OCI-LY7 (cell line): ENCODE measurements around the gene GFY. TPM values are rescaled to one million over a fixed set of nuclear protein-coding genes. Genes with fewer than 3 reads are reported as not detected.

Source experiments
- BruUV-seq: library from RNA; stranded (reverse); fragments of 400-500 nt; replicated peaks from 2 replicates; lab custom pipeline; 2021; lab: Mats Ljungman, UMichigan
- CTCF ChIA-PET: fragments of 300-600 bp; sonication (Branson Sonifier 250); formaldehyde crosslinking; loops from one replicate; lab custom pipeline; 2022; ENCODE audit warnings: antibody characterized with exemption; ENCODE audit not compliant: unreplicated experiment; lab: Charles Lee
- POLR2A ChIA-PET: fragments of 300-600 bp; sonication (Branson Sonifier 250); formaldehyde crosslinking; loops from one replicate; lab custom pipeline; 2022; ENCODE audit warnings: antibody characterized with exemption; lab: Charles Lee
- DNase-seq: peaks from one replicate; pipeline ENCODE4 v3.0.0-alpha.2; 2015; ENCODE audit warnings: low spot score
- H2AFZ ChIP-seq: fragments of 200-600 bp; sonication (generic), shearing (Covaris generic); 2 replicates; pipeline ENCODE4 v1.6.1; 2014; ENCODE audit warnings: mild to moderate bottlenecking, antibody characterized with exemption, low read length, moderate library complexity
- H3K27ac ChIP-seq: fragments of 200-600 bp; sonication (generic); 2 replicates; pipeline ENCODE4 v1.5.1; 2014; ENCODE audit warnings: mixed run types, low read depth, mild to moderate bottlenecking, moderate library complexity, low read length, inconsistent platforms; ENCODE audit not compliant: poor library complexity, severe bottlenecking
- H3K36me3 ChIP-seq: fragments of 200-600 bp; sonication (generic); 2 replicates; pipeline ENCODE4 v1.6.1; 2014; ENCODE audit warnings: mild to moderate bottlenecking, antibody characterized with exemption, low read length, moderate library complexity, mixed read lengths; ENCODE audit not compliant: insufficient read depth
- H3K4me1 ChIP-seq: fragments of 200-600 bp; sonication (generic); 2 replicates; pipeline ENCODE4 v1.5.1; 2014; ENCODE audit warnings: mild to moderate bottlenecking, low read length; ENCODE audit not compliant: insufficient read depth, poor library complexity, severe bottlenecking
- H3K4me2 ChIP-seq: fragments of 200-600 bp; sonication (generic); 2 replicates; pipeline ENCODE4 v1.6.1; 2014; ENCODE audit warnings: mild to moderate bottlenecking, low read length
- H3K4me3 ChIP-seq: fragments of 200-600 bp; sonication (generic); 2 replicates; pipeline ENCODE4 v1.5.1; 2014; ENCODE audit warnings: mild to moderate bottlenecking, low read depth, low read length; ENCODE audit not compliant: poor library complexity, severe bottlenecking
- H3K79me2 ChIP-seq: fragments of 200-600 bp; sonication (generic); 2 replicates; pipeline ENCODE4 v1.6.1; 2016; ENCODE audit warnings: low read depth, mild to moderate bottlenecking, low read length, moderate library complexity, mixed read lengths; ENCODE audit not compliant: insufficient read depth
- H3K9me2 ChIP-seq: fragments of 200-600 bp; sonication (generic); 2 replicates; pipeline ENCODE4 v1.6.1; 2016; ENCODE audit warnings: mild to moderate bottlenecking, low read length, mixed read lengths; ENCODE audit not compliant: insufficient read depth
- H3K9me3 ChIP-seq: fragments of 200-600 bp; sonication (generic); 2 replicates; pipeline ENCODE4 v1.6.1; 2014; ENCODE audit warnings: mild to moderate bottlenecking, mixed run types, low read length, mixed read lengths
- H4K20me1 ChIP-seq: fragments of 200-600 bp; sonication (generic); 2 replicates; pipeline ENCODE4 v1.6.1; 2014; ENCODE audit warnings: mild to moderate bottlenecking, antibody characterized with exemption, low read length, moderate library complexity, mixed read lengths; ENCODE audit not compliant: insufficient read depth
- CTCF ChIP-seq: fragments of 200-600 bp; sonication (generic); conservative IDR thresholded peaks from 2 replicates; pipeline ENCODE4 v1.5.1; 2014; ENCODE audit warnings: mild to moderate bottlenecking, antibody characterized with exemption, low read length, moderate library complexity, mixed read lengths
- EZH2phosphoT487 ChIP-seq: fragments of 200-600 bp; sonication (generic); IDR thresholded peaks from 2 replicates; pipeline ENCODE4 v1.6.1; 2018; ENCODE audit warnings: low read depth, borderline replicate concordance, mild to moderate bottlenecking, mixed run types, antibody characterized with exemption, low read length, moderate library complexity, mixed read lengths
- intact Hi-C: fragments of 100-400 bp; cut with micrococcal nuclease; formaldehyde crosslinking; loops from one replicate; pipeline ENCODE4 v1.10.0; 2022; ENCODE audit not compliant: unreplicated experiment
- total RNA-seq, 2 experiments: library from RNA; depleted of rRNA in 1 of 2; stranded (reverse); fragments of >200 nt in 1 of 2; shearing (Covaris generic) in 1 of 2; gene quantifications; 2 replicates each; pipeline ENCODE4 v1.2.3, GENCODE V29; 2014 to 2022

GFY gene
- total RNA-seq, 2 experiments from 2014 or later = not detected

GRCh38 chr19:49451430-49452181, 26.4 kb downstream of the GFY start, which contains the start of gene PIH1D1:
Gene PIH1D1 (minus strand): TSS chr19:49451814. CDS start chr19:49451574, 240 bp downstream.
- Histone ChIP-seq H3K4me1 (peaks cover 31% of the 10 kb centered on the region), H3K79me2 (peaks cover 44% of the 10 kb centered on the region), H3K9me3 (no peaks in the 10 kb centered on the region), H3K36me3 (peaks cover 49% of the 10 kb centered on the region), H2AFZ (peak within 1 kb of the TSS; percentile 39; the same call in 1 of the 2 replicates), H4K20me1 (no peaks in the 10 kb centered on the region), H3K9me2 (no peaks in the 10 kb centered on the region), H3K4me3 (peak within 1 kb of the TSS; percentile 93), H3K4me2 (peak within 1 kb of the TSS; percentile 88), H3K27ac (peak within 1 kb of the TSS; percentile 92)
- intact Hi-C loops = loop anchor here (5.0 kb wide), 1 partner anchor 36 kb away; the partner anchor contains the start of gene RPL13A
- TSS peak; percentile 82 for BruUV-seq
- DNase-seq = peak; percentile 100
- TF ChIP-seq CTCF = no peak
- no peak for TF ChIP-seq EZH2phosphoT487
- ChIA-PET POLR2A (interaction anchor here (0.6 to 1.5 kb wide), 5 partner anchors 8 to 358 kb away, joined by 3 to 4 read pairs (median 3); partner anchors contain the start of gene RPL13A), CTCF (interaction anchor here (0.6 kb wide), 1 partner anchor 47 kb away, joined by 5 read pairs; no protein-coding TSS in a partner anchor)

DNA sequence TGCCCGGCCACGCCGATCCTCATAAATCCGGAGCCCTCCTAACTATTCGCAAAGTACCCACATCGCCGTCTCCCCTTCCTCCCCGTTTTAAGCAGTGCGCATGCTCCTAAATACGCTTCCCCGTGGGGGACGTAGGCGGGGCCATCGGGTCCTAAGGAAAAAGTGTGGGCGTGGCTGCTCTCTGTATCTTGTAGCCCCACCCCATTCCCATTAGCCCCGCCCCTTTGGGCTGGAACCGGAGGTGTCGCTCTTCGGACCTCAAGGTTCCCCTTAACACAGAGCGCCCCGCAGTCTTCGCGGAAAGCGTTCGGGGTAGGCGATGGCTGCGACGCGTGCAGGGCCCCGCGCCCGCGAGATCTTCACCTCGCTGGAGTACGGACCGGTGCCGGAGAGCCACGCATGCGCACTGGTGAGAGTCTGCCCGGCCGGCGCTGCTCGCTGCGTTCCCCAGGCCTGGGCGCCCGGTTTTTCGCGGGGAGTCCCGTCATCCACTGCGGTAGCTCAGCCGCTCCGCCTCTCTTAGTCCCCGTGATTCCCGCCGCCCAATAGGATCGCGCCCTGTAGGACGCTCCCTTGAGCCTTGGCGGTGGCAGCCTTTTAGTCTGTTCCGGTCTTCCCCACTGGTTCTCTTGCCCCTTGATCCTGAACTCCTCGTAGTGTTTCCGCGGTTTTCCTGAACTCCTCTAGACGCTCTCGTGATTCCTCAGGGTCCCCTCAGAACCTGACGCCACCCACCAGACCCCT, 28.0 kb downstream of the GFY start, which contains the start of gene ALDH16A1:
ALDH16A1 (plus strand) TSS at position 213 of the 744 bp plus-strand sequence; CDS start at position 320, 107 bp downstream.
- Histone ChIP-seq H3K36me3 (peaks cover 37% of the 10 kb centered on the region), H2AFZ (peak within 1 kb of the TSS; percentile 23; the same call in 1 of the 2 replicates), H3K79me2 (peaks cover 44% of the 10 kb centered on the region), H3K4me3 (peak within 1 kb of the TSS; percentile 93), H3K4me2 (peak within 1 kb of the TSS; percentile 94), H4K20me1 (no peaks in the 10 kb centered on the region), H3K27ac (peak within 1 kb of the TSS; percentile 92), H3K9me2 (no peaks in the 10 kb centered on the region), H3K9me3 (no peaks in the 10 kb centered on the region), H3K4me1 (peaks cover 28% of the 10 kb centered on the region)
- intact Hi-C loops = loop anchor here (5.0 kb wide), 1 partner anchor 34 kb away; the partner anchor contains the start of gene RPL13A
- ChIA-PET POLR2A (interaction anchor here (0.6 kb wide), 4 partner anchors 9 to 872 kb away, joined by 3 to 7 read pairs (median 4); no protein-coding TSS in a partner anchor), CTCF (interaction anchor here (0.6 to 1.1 kb wide), 2 partner anchors 20 to 122 kb away, joined by 3 read pairs; no protein-coding TSS in a partner anchor)
- TF ChIP-seq CTCF (no peak), EZH2phosphoT487 (no peak)
- no TSS peak for BruUV-seq
- DNase-seq = peak; percentile 98
